ENCODE results near the gene NFYB. TPM values are rescaled to one million over a fixed set of nuclear protein-coding genes. Genes with fewer than 3 reads are reported as not detected.

NFYB gene
- total and polyA plus RNA-seq, 2 donors (not counting 1 experiment from before 2014, with no cell fraction given), result 11.7 to 27.2 TPM

- Histone ChIP-seq H3K9ac (ENCODE audit: low read length) (peak overlapping the region; percentile 82), H4K20me1 (ENCODE audit: control insufficient read depth, insufficient read depth, low read length, poor library complexity, severe bottlenecking) (no peaks in the 10 kb centered on the region), H3K27ac (ENCODE audit: low read length in 2 of 2) (peak overlapping the region in 1 of 2 donors; percentile 70), H3K4me1 (ENCODE audit: control insufficient read depth in 2 of 2, insufficient read depth in 2 of 2, low read length in 2 of 2) (peaks cover 25 to 26% of the 10 kb centered on the region in 2 donors), H3K36me3 (replicated peaks in 1 of 2; ENCODE audit: control extremely low read depth in 1 of 2, control insufficient read depth in 1 of 2, extremely low read depth in 1 of 2, insufficient read depth in 2 of 2, low read length in 1 of 2) (peaks cover 1 to 17% of the 10 kb centered on the region in 2 experiments), H3K4me2 (replicated peaks; ENCODE audit: low read depth, low read length, poor library complexity, severe bottlenecking) (peak overlapping the region; percentile 91), H3K4me3 (ENCODE audit: control extremely low read depth in 1 of 5, extremely low read depth in 1 of 5, insufficient read depth in 1 of 5, low read depth in 2 of 5, low read length in 4 of 5) (peak overlapping the region in 4 of 5 experiments; percentile 58 to 73 (median 70)), H2AFZ (ENCODE audit: insufficient read depth, low read depth, low read length, poor library complexity, severe bottlenecking) (peak overlapping the region; percentile 94), H3K27me3 (replicated peaks in 1 of 4; ENCODE audit: control extremely low read depth in 1 of 4, control insufficient read depth in 3 of 4, insufficient read depth in 4 of 4, low read length in 3 of 4) (no peaks in the 10 kb centered on the region), H3K79me2 (ENCODE audit: control insufficient read depth, insufficient read depth, low read length) (peaks cover 49% of the 10 kb centered on the region), H3K9me3 (ENCODE audit: control extremely low read depth in 1 of 3, control insufficient read depth in 2 of 3, insufficient read depth in 1 of 3, low read length in 2 of 3) (no peaks in the 10 kb centered on the region)
- CTCF ChIA-PET, result interaction anchor here (0.6 to 3.2 kb wide), 2 partner anchors 27 to 247 kb away, joined by 4 to 14 read pairs; no protein-coding TSS in a partner anchor
- Mint-ChIP-seq H3K27ac (peak overlapping the region; percentile 92), H3K4me3 (peak overlapping the region; percentile 93), H3K4me1 (peaks cover 24% of the 10 kb centered on the region), H3K9me3 (ENCODE audit: insufficient read depth) (no peaks in the 10 kb centered on the region), H3K27me3 (no peaks in the 10 kb centered on the region)
- ATAC-seq (ENCODE audit: low read depth) (no peak), DNase-seq (no peak)
- POLR2A ChIA-PET, result interaction anchor here (1.9 kb wide), 1 partner anchor 207 kb away, joined by 10 read pairs; the partner anchor contains the start of gene HSP90B1
- intact Hi-C loops (cut with micrococcal nuclease), result loop anchor here (5.0 kb wide), 5 partner anchors 151 to 1196 kb away; partner anchors contain the start of genes APPL2, C12orf75, EID3 and TDG
- TF ChIP-seq CTCF (IDR thresholded peaks at IDR 0.05) (no peak), EZH2 (IDR thresholded peaks at IDR 0.05; ENCODE audit: borderline replicate concordance, insufficient read depth, low read depth, low read length, poor library complexity, severe bottlenecking) (no peak)
Measured at GRCh38 chr12:104136577-104136976, 1.4 kb downstream of the NFYB start.

- Histone ChIP-seq H3K4me2 (replicated peaks; ENCODE audit: low read depth, low read length, poor library complexity, severe bottlenecking) (no peak overlapping the region), H3K4me3 (ENCODE audit: control extremely low read depth in 1 of 5, extremely low read depth in 1 of 5, insufficient read depth in 1 of 5, low read depth in 2 of 5, low read length in 4 of 5) (no peak overlapping the region), H3K27ac (ENCODE audit: low read length in 2 of 2) (no peak overlapping the region), H3K27me3 (replicated peaks in 1 of 4; ENCODE audit: control extremely low read depth in 1 of 4, control insufficient read depth in 3 of 4, insufficient read depth in 4 of 4, low read length in 3 of 4) (no peaks in the 10 kb centered on the region), H3K9me3 (ENCODE audit: control extremely low read depth in 1 of 3, control insufficient read depth in 2 of 3, insufficient read depth in 1 of 3, low read length in 2 of 3) (no peaks in the 10 kb centered on the region), H3K79me2 (ENCODE audit: control insufficient read depth, insufficient read depth, low read length) (peaks cover 62% of the 10 kb centered on the region), H4K20me1 (ENCODE audit: control insufficient read depth, insufficient read depth, low read length, poor library complexity, severe bottlenecking) (no peaks in the 10 kb centered on the region), H3K9ac (ENCODE audit: low read length) (no peak overlapping the region), H3K36me3 (replicated peaks in 1 of 2; ENCODE audit: control extremely low read depth in 1 of 2, control insufficient read depth in 1 of 2, extremely low read depth in 1 of 2, insufficient read depth in 2 of 2, low read length in 1 of 2) (peaks cover 1 to 25% of the 10 kb centered on the region in 2 experiments), H2AFZ (ENCODE audit: insufficient read depth, low read depth, low read length, poor library complexity, severe bottlenecking) (no peak overlapping the region), H3K4me1 (ENCODE audit: control insufficient read depth in 2 of 2, insufficient read depth in 2 of 2, low read length in 2 of 2) (peaks cover 25 to 26% of the 10 kb centered on the region in 2 donors)
- Mint-ChIP-seq H3K27me3 (no peaks in the 10 kb centered on the region), H3K4me3 (no peak overlapping the region), H3K4me1 (peaks cover 26% of the 10 kb centered on the region), H3K9me3 (ENCODE audit: insufficient read depth) (no peaks in the 10 kb centered on the region), H3K27ac (no peak overlapping the region)
- ChIA-PET POLR2A (no interaction called here), CTCF (no interaction called here)
- DNase-seq, result no peak
- WGBS (ENCODE audit: insufficient coverage), result 100% methylated on average over 1 of the region's 1 CpG
- ATAC-seq (ENCODE audit: low read depth), result no peak
- TF ChIP-seq EZH2 (IDR thresholded peaks at IDR 0.05; ENCODE audit: borderline replicate concordance, insufficient read depth, low read depth, low read length, poor library complexity, severe bottlenecking), result no peak
- TF ChIP-seq CTCF (IDR thresholded peaks at IDR 0.05), result no peak
- intact Hi-C loops (cut with micrococcal nuclease), result loop anchor here (5.0 kb wide), 5 partner anchors 152 to 1197 kb away; partner anchors contain the start of genes APPL2, C12orf75, EID3 and TDG
Measured at GRCh38 chr12:104134882-104135281, 3.1 kb downstream of the NFYB start.

Measured in B cell (primary cell).